ENCODE measurements around the gene SIGLEC12. TPM values are rescaled to one million over a fixed set of nuclear protein-coding genes. Genes with fewer than 3 reads are reported as not detected.
A peak's percentile ranks its signal among the peaks of the same experiment; 100 is the strongest.

The SIGLEC12 gene
- total and polyA plus RNA-seq, 2 donors (not counting 1 experiment from before 2014, with no cell fraction given) = 0.24 TPM; not detected in 1

- CTCF ChIA-PET = interaction anchor here (0.6 to 8.0 kb wide), 14 partner anchors 9 to 151 kb away, joined by 3 to 41 read pairs (median 4); partner anchors contain the start of genes SIGLEC6 and ZNF175
- Mint-ChIP-seq H3K27ac (peak overlapping the region; percentile 97), H3K4me3 (peak overlapping the region; percentile 83), H3K4me1 (peaks cover 90% of the 10 kb centered on the region), H3K9me3 (ENCODE audit: insufficient read depth) (no peaks in the 10 kb centered on the region), H3K27me3 (no peaks in the 10 kb centered on the region)
- 67% methylated on average over 2 of the region's 5 CpGs for WGBS (ENCODE audit: insufficient coverage)
- Histone ChIP-seq H3K4me1 (ENCODE audit: control insufficient read depth in 2 of 2, insufficient read depth in 2 of 2, low read length in 2 of 2) (peaks cover 61 to 87% of the 10 kb centered on the region in 2 donors), H3K36me3 (replicated peaks in 1 of 2; ENCODE audit: control extremely low read depth in 1 of 2, control insufficient read depth in 1 of 2, extremely low read depth in 1 of 2, insufficient read depth in 2 of 2, low read length in 1 of 2) (no peaks in the 10 kb centered on the region), H3K27ac (ENCODE audit: low read length in 2 of 2) (peak overlapping the region; percentile 64 to 77), H3K4me3 (ENCODE audit: control extremely low read depth in 1 of 5, extremely low read depth in 1 of 5, insufficient read depth in 1 of 5, low read depth in 2 of 5, low read length in 4 of 5) (peak overlapping the region in 2 of 5 experiments; percentile 26 to 47), H3K4me2 (replicated peaks; ENCODE audit: low read depth, low read length, poor library complexity, severe bottlenecking) (peak overlapping the region; percentile 79), H3K9me3 (ENCODE audit: control extremely low read depth in 1 of 3, control insufficient read depth in 2 of 3, insufficient read depth in 1 of 3, low read length in 2 of 3) (peaks cover 0 to 4% (median 0%) of the 10 kb centered on the region in 3 donors), H3K9ac (ENCODE audit: low read length) (peak overlapping the region; percentile 76), H3K27me3 (replicated peaks in 1 of 4; ENCODE audit: control extremely low read depth in 1 of 4, control insufficient read depth in 3 of 4, insufficient read depth in 4 of 4, low read length in 3 of 4) (no peaks in the 10 kb centered on the region), H4K20me1 (ENCODE audit: control insufficient read depth, insufficient read depth, low read length, poor library complexity, severe bottlenecking) (no peaks in the 10 kb centered on the region), H2AFZ (ENCODE audit: insufficient read depth, low read depth, low read length, poor library complexity, severe bottlenecking) (no peak overlapping the region), H3K79me2 (ENCODE audit: control insufficient read depth, insufficient read depth, low read length) (peaks cover 37% of the 10 kb centered on the region)
- POLR2A ChIA-PET = interaction anchor here (0.6 kb wide), 1 partner anchor 20 kb away, joined by 7 read pairs; no protein-coding TSS in a partner anchor
- ATAC-seq (ENCODE audit: low read depth) (no peak), DNase-seq (no peak)
- TF ChIP-seq, protein P1, sequence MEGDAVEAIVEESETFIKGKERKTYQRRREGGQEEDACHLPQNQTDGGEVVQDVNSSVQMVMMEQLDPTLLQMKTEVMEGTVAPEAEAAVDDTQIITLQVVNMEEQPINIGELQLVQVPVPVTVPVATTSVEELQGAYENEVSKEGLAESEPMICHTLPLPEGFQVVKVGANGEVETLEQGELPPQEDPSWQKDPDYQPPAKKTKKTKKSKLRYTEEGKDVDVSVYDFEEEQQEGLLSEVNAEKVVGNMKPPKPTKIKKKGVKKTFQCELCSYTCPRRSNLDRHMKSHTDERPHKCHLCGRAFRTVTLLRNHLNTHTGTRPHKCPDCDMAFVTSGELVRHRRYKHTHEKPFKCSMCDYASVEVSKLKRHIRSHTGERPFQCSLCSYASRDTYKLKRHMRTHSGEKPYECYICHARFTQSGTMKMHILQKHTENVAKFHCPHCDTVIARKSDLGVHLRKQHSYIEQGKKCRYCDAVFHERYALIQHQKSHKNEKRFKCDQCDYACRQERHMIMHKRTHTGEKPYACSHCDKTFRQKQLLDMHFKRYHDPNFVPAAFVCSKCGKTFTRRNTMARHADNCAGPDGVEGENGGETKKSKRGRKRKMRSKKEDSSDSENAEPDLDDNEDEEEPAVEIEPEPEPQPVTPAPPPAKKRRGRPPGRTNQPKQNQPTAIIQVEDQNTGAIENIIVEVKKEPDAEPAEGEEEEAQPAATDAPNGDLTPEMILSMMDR (IDR thresholded peaks at IDR 0.05) = no peak
- TF ChIP-seq EZH2 (IDR thresholded peaks at IDR 0.05; ENCODE audit: borderline replicate concordance, insufficient read depth, low read depth, low read length, poor library complexity, severe bottlenecking) = no peak
- intact Hi-C loops (cut with micrococcal nuclease) = no loop called here
Observed at GRCh38 chr19:51548213-51548651, 46.6 kb upstream of the SIGLEC12 start.
